ENCODE data around the gene SLC6A18. TPM values are rescaled to one million over a fixed set of nuclear protein-coding genes. Genes with fewer than 3 reads are reported as not detected.

Gene SLC6A18
- total RNA-seq, 2 donors from 2014 or later: not detected

DNA sequence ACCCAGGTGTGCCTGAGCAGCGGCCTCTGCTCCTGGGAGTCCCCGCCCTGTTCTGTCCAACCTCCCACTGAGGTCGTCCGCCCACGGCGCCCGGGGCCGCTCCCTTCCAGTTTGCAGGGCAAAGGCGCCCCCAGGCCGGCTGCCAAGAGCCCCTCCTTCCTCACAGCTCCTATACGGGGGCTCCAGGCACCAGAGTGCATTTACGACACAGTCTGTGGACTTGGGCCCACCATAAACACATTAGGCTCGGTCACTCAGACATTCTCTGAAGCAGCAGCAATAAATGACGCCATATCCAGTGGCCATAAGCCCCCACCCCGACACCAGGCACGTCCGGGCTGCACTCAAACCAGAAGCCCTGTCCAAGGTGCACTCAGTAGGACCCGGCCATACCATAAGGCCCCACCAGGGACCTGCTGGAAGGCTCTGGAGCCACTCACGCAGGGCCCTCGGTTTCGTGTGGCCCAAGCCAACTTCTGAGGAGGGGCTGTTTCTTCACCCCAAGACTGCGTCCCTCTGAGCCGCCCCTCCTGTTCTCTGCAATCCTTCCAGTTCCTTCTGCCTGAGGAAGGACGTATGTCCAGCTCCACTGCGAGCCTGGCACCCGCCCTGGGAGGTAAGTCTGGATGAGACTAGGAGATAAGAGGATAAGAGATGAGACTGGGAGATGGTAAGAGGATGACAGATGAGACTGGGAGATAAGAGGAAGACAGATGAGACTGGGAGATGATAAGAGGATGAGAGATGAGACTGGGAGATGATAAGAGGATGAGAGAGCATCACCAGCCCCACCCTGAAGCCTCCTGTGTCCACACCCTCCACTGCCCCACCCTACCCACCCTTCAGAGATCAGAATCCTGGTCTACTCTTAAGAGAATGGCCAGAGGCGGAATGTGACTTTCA lies 26.7 kb downstream of the SLC6A18 start:
- H3K27me3 ChIP-seq (replicated peaks; ENCODE audit: insufficient read depth): no peaks in the 10 kb centered on the region
- H3K27ac ChIP-seq: no peak overlapping the region
- no peaks in the 10 kb centered on the region for H3K4me1 ChIP-seq (ENCODE audit: control insufficient read depth in 1 of 2, low read depth in 2 of 2)
- H3K36me3 ChIP-seq: no peaks in the 10 kb centered on the region
- DNase-seq (ENCODE audit: low spot score) (no peak), ATAC-seq (ENCODE audit: insufficient number of reproducible peaks, low FRiP score, low read depth) (no peak)
- no peak overlapping the region for H3K4me3 ChIP-seq
- TF ChIP-seq, protein P1, sequence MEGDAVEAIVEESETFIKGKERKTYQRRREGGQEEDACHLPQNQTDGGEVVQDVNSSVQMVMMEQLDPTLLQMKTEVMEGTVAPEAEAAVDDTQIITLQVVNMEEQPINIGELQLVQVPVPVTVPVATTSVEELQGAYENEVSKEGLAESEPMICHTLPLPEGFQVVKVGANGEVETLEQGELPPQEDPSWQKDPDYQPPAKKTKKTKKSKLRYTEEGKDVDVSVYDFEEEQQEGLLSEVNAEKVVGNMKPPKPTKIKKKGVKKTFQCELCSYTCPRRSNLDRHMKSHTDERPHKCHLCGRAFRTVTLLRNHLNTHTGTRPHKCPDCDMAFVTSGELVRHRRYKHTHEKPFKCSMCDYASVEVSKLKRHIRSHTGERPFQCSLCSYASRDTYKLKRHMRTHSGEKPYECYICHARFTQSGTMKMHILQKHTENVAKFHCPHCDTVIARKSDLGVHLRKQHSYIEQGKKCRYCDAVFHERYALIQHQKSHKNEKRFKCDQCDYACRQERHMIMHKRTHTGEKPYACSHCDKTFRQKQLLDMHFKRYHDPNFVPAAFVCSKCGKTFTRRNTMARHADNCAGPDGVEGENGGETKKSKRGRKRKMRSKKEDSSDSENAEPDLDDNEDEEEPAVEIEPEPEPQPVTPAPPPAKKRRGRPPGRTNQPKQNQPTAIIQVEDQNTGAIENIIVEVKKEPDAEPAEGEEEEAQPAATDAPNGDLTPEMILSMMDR (IDR thresholded peaks at IDR 0.05): no peak
- no peaks in the 10 kb centered on the region for H3K9me3 ChIP-seq

DNA sequence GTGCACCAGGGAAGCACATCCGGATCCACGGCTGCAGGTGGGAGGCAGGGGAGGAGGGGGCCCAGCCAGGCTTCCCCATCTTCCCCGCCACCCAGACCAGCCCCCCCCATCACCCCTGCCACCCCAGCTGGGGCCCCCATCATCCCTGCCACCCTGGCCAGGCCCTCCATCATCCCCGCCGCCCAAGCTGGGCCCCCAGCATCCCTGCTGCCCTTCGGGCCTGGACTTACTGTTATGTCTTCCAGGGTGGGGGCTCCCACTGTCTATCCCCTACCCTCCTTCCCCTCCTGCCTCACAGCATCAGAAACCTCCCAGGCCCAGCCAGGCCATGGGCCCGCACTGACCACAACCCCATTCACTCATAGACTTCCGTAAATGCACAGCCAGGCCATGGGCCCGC lies 27.5 kb downstream of the SLC6A18 start:
- no peak for DNase-seq (ENCODE audit: low spot score)
- H3K27me3 ChIP-seq (replicated peaks; ENCODE audit: insufficient read depth): no peaks in the 10 kb centered on the region
- H3K9me3 ChIP-seq: no peaks in the 10 kb centered on the region
- H3K27ac ChIP-seq: no peak overlapping the region
- no peaks in the 10 kb centered on the region for H3K36me3 ChIP-seq
- H3K4me3 ChIP-seq: no peak overlapping the region
- ATAC-seq (ENCODE audit: insufficient number of reproducible peaks, low FRiP score, low read depth): no peak
- H3K4me1 ChIP-seq (ENCODE audit: control insufficient read depth in 1 of 2, low read depth in 2 of 2): no peaks in the 10 kb centered on the region
- TF ChIP-seq, protein P1 (IDR thresholded peaks at IDR 0.05): no peak

DNA sequence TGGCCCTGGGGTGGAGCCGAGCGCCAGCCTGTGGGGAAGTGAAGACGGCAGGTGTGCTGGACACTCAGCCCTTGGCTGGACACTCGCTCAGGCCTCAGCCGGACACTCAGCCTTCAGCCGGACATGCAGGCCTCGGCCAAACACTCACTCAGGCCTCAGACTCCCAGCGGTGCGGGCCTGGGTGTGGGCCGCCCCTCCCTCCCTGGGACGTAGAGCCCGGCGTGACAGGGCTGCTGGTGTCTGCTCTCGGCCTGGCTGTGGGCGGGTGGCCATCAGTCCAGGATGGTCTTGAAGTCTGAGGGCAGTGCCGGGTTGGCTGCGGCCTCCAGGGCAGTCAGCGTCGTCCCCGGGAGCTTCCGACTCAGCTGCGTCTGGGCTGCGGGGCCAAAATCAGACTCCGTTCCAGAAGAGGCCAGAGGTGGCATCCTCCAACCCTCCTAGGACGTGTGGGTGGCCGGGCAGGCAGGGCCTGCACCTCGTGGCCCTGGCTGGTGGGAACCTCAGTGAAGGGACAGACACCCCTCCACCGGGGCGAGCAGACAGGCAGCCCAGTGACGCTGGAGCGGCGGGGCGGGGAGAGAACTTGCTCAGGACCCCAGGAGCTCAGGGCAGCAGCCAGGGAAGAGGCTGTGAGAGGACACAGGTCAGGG lies 28.4 kb downstream of the SLC6A18 start:
- DNase-seq (ENCODE audit: low spot score) (no peak), ATAC-seq (ENCODE audit: insufficient number of reproducible peaks, low FRiP score, low read depth) (no peak)
- H3K36me3 ChIP-seq: no peaks in the 10 kb centered on the region
- H3K4me1 ChIP-seq (ENCODE audit: control insufficient read depth in 1 of 2, low read depth in 2 of 2): no peaks in the 10 kb centered on the region
- H3K4me3 ChIP-seq: no peak overlapping the region
- no peak overlapping the region for H3K27ac ChIP-seq
- no peaks in the 10 kb centered on the region for H3K9me3 ChIP-seq
- H3K27me3 ChIP-seq (replicated peaks; ENCODE audit: insufficient read depth): no peaks in the 10 kb centered on the region
- TF ChIP-seq, protein P1 (IDR thresholded peaks at IDR 0.05): no peak

DNA sequence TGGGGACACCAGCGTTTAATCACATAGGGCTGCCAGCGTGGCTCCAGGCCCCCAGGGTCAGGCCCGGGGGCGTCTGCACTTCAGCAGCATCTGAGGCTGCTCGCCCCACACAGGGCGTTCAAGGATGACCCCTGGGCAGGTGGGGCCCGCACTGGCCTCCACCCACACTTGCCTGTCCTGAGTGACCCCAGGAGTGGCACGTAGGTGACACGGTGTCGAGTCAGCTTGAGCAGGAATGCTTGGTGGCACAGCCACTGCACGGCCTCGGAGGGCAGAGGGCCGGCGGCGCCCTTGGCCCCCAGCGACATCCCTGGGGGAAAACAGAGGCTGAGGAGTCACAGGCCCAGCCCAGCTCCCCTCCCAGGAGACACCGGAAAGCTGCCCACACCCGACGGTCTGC lies 29.0 kb downstream of the SLC6A18 start:
- TF ChIP-seq, protein P1 (IDR thresholded peaks at IDR 0.05): no peak
- Histone ChIP-seq H3K27me3 (replicated peaks; ENCODE audit: insufficient read depth) (no peaks in the 10 kb centered on the region), H3K36me3 (no peaks in the 10 kb centered on the region), H3K9me3 (no peaks in the 10 kb centered on the region), H3K27ac (no peak overlapping the region), H3K4me3 (no peak overlapping the region), H3K4me1 (ENCODE audit: control insufficient read depth in 1 of 2, low read depth in 2 of 2) (no peaks in the 10 kb centered on the region)
- DNase-seq (ENCODE audit: low spot score) (no peak), ATAC-seq (ENCODE audit: insufficient number of reproducible peaks, low FRiP score, low read depth) (no peak)

DNA sequence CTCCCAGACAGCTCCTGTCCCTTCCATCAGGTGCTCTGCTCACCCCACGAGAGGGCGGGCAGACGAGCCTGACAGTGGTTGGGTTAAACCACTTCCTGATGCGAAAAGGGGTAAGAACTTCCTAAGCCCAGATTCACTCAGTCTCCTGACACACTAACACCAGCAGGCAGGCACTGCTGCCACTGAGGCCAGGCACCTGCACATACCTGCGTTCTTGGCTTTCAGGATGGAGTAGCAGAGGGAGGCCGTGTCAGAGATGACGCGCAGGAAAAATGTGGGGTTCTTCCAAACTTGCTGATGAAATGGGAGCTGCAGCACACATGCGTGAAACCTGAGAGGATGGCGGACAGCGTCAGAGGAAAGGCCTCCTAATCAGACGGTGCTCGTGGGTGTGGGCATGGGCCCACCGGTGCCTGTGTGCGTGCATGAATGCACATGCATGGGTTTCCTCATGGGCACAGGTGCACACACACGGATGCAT lies 29.9 kb downstream of the SLC6A18 start:
- no peaks in the 10 kb centered on the region for H3K27me3 ChIP-seq (replicated peaks; ENCODE audit: insufficient read depth)
- DNase-seq (ENCODE audit: low spot score) (no peak), ATAC-seq (ENCODE audit: insufficient number of reproducible peaks, low FRiP score, low read depth) (no peak)
- H3K9me3 ChIP-seq: no peaks in the 10 kb centered on the region
- no peak overlapping the region for H3K27ac ChIP-seq
- TF ChIP-seq, protein P1 (IDR thresholded peaks at IDR 0.05): no peak
- no peaks in the 10 kb centered on the region for H3K4me1 ChIP-seq (ENCODE audit: control insufficient read depth in 1 of 2, low read depth in 2 of 2)
- no peaks in the 10 kb centered on the region for H3K36me3 ChIP-seq
- H3K4me3 ChIP-seq: no peak overlapping the region
